Left lung (tissue), 10 donors: ENCODE results near the gene CNTNAP3. TPM values are rescaled to one million over a fixed set of nuclear protein-coding genes. Genes with fewer than 3 reads are reported as not detected.
"Not testable (repeated sequence)": the region's sequence is repeated elsewhere in the genome, so short reads cannot be mapped to it uniquely, and the experiment has no call there.

Experiments
- ATAC-seq: fragments of 200-7000 bp; cut with Tn5 transposase; one replicate; pipeline ENCODE4 v1.9.1; 2020; ENCODE audit warnings: moderate library complexity
- DNase-seq, 4 donors: peaks; one replicate each; pipeline ENCODE4 v3.0.0-alpha.2; 2013 to 2020
- H3K27ac ChIP-seq, 2 donors: fragments of 200-600 bp; sonication (generic) in 1 of 2; one replicate each; pipeline versions ENCODE4 v1.5.0 to v1.8.0; 2020 to 2021
- H3K27me3 ChIP-seq, 2 donors: fragments of 200-600 bp; sonication (generic) in 1 of 2; one replicate each; pipeline versions ENCODE4 v1.5.0 to v1.8.0; 2020 to 2021
- H3K36me3 ChIP-seq, 2 donors: fragments of 200-600 bp; sonication (generic) in 1 of 2; one replicate each; pipeline versions ENCODE4 v1.5.0 to v1.8.0; 2020 to 2021
- H3K4me1 ChIP-seq, 2 donors: fragments of 200-600 bp; one replicate each; pipeline ENCODE4 v1.8.0; 2021
- H3K4me3 ChIP-seq, 2 donors: fragments of 200-600 bp; sonication (generic) in 1 of 2; one replicate each; pipeline versions ENCODE4 v1.5.0 to v1.8.0; 2020 to 2021; ENCODE audit warnings: mild to moderate bottlenecking in 1 of 2
- H3K9me3 ChIP-seq, 2 donors: fragments of 200-600 bp; sonication (generic) in 1 of 2; one replicate each; pipeline versions ENCODE4 v1.5.0 to v1.8.0; 2020 to 2021
- CTCF ChIP-seq, 2 donors: fragments of 200-600 bp; sonication (generic) in 1 of 2; IDR thresholded peaks; one replicate each; pipeline versions ENCODE4 v1.5.0 to v1.8.0; 2021; ENCODE audit warnings: antibody characterized with exemption in 2 of 2
- intact Hi-C, 2 donors: fragments of 100-400 bp; cut with DNase I; formaldehyde crosslinking; loops; one replicate each; pipeline versions ENCODE4 v1.11.2 to v1.14.2; 2022
- polyA plus RNA-seq, 6 donors: library from polyadenylated mRNA; unstranded; fragments of 120-200 nt; gene quantifications; one replicate each; pipeline ENCODE4 v1.2.1, GENCODE V29; 2013; ENCODE audit not compliant: insufficient read length in 6 of 6
- total RNA-seq, 2 donors: library from RNA; stranded (reverse); fragmentation: NEBNext Ultra II Directional; extraction: Animal tissue kit (Norgen Biotek cat#: 25700); gene quantifications; one replicate each; pipeline ENCODE4 v1.2.1, GENCODE V29; 2021
- donor health status: DM: no; HTN: yes; CAD: no.
- donor health status: DM: no; HTN: no; CAD: no.

Gene CNTNAP3
- total and polyA plus RNA-seq, 8 donors: 1.7 to 5.3 (median 4.3) TPM

DNA sequence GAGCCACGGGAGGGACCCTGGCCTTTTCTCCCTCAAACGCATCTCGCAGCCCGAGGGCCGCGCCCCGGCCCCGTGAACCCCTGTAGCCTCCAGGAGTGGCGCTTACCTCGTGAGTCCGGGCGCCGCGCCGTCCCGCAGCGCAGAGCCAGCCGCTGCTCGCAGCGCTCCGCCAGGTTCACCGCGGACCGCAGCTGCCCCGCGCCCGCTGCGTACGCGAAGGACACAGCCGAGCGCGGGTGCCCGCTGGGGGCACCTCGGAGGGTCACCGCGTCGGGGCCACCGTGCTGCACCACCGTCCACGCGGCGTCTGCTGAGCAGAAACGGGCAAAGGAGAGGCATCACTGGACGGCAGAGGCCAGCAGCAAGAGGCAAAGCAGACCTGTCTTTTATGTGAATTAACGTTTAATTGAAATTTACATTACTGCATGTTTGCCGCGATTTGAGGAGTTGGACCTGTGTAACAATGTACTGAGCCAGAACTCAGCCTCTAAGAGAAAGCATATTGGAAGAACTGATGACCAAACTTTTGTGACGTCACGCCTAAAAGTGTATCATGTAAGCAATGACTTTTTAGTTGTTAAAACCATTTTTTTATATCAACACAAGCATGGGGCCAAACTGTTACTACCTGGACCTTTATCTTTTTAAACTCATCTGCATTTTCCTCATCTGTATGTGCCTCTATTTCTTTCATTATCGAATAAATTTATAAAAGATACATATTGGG is 155.0 kb downstream of the CNTNAP3 start:
- H3K9me3 ChIP-seq, H3K4me3 ChIP-seq, H3K4me1 ChIP-seq, H3K27ac ChIP-seq, intact Hi-C loops, H3K27me3 ChIP-seq, H3K36me3 ChIP-seq, ATAC-seq: not testable (repeated sequence)
- peak in 1 of 4 donors; percentile 62 for DNase-seq

DNA sequence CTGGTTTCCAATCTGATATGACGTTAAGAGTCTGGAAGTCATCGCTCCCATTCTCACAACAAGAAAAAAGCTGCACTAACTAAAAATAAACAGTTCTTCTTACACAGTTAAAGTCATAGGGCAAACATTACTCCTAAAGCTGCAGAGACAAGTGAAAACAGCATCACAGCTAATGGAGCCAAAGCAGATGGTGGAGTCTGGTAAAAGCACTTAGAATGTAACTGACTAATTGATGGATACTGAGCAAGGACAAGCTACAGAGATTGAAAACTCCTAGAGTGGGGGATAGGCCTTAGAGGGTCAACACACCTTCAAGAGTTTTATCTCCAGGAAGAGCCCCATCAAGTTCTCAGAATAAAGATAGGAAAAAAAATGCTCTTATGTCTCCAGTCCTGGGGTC is 166.6 kb downstream of the CNTNAP3 start:
- H3K27me3 ChIP-seq, H3K4me1 ChIP-seq, intact Hi-C loops, ATAC-seq, H3K36me3 ChIP-seq, DNase-seq, H3K9me3 ChIP-seq, H3K27ac ChIP-seq, H3K4me3 ChIP-seq: not testable (repeated sequence)

DNA sequence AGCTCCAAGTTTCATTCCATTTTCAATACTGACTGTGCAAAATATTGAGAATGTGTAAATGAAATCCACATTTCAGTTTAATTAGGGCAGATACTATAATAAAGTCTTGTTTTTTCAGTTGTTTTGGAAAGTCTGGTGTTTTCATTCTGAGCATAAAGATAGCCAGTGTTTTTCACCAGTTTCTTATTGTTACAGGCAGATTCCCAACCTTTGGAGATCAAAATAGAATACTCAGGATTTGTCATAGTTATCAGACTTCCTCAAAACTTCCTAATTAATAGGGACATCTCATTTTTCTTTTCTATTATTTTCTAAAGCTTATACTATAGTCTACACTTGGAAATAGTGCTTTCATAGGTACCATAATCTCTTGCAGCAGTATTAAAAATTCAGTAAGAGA is 176.2 kb downstream of the CNTNAP3 start:
- H3K27me3 ChIP-seq, H3K4me1 ChIP-seq, H3K27ac ChIP-seq, H3K9me3 ChIP-seq, H3K4me3 ChIP-seq, intact Hi-C loops, ATAC-seq, H3K36me3 ChIP-seq, DNase-seq: not testable (repeated sequence)

GRCh38 chr9:39108145-39108544 is 179.8 kb downstream of the CNTNAP3 start:
- ATAC-seq (no peak), DNase-seq (peak in 1 of 4 donors; percentile 18)
- H3K27ac ChIP-seq: no peak overlapping the region
- intact Hi-C loops: no loop called here
- no peak for TF ChIP-seq CTCF (IDR thresholded peaks at IDR 0.05)
- no peaks in the 10 kb centered on the region for H3K36me3 ChIP-seq
- H3K9me3 ChIP-seq: no peaks in the 10 kb centered on the region
- H3K4me1 ChIP-seq: no peaks in the 10 kb centered on the region
- H3K4me3 ChIP-seq: no peak overlapping the region
- no peaks in the 10 kb centered on the region for H3K27me3 ChIP-seq

GRCh38 chr9:39097208-39097607 is 190.8 kb downstream of the CNTNAP3 start:
- H3K27me3 ChIP-seq, DNase-seq, H3K9me3 ChIP-seq, H3K27ac ChIP-seq, H3K4me1 ChIP-seq, intact Hi-C loops, H3K36me3 ChIP-seq, ATAC-seq, H3K4me3 ChIP-seq: not testable (repeated sequence)

GRCh38 chr9:39085311-39085710 is 202.7 kb downstream of the CNTNAP3 start:
- intact Hi-C loops, H3K36me3 ChIP-seq, H3K4me3 ChIP-seq, H3K27ac ChIP-seq, H3K4me1 ChIP-seq, H3K9me3 ChIP-seq, DNase-seq, H3K27me3 ChIP-seq: not testable (repeated sequence)
- ATAC-seq: peak; percentile 37

DNA sequence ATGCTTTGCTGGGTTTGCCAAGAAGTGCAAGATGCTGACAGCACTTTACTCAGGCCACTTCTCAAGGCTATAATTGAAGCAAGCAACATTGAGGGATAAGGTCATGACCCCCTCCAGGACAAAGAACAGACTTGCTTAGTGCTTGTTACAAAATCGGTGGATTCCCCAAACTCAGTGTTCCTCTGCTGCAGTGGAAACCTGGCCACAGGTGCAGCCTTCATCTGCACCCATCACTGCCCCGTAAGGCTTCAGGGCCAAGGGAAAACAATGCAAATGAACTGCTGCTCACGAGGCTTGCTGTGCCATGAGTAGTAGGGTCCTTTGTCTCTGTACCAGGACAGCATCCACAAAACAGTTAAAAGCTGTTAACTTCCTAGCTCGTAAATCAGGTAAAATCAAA is 205.4 kb downstream of the CNTNAP3 start:
- H3K36me3 ChIP-seq, intact Hi-C loops, DNase-seq, H3K4me1 ChIP-seq, H3K9me3 ChIP-seq, H3K4me3 ChIP-seq, H3K27me3 ChIP-seq, H3K27ac ChIP-seq, ATAC-seq: not testable (repeated sequence)

- DNase-seq, H3K9me3 ChIP-seq, H3K36me3 ChIP-seq, H3K27me3 ChIP-seq, ATAC-seq, H3K4me3 ChIP-seq, H3K4me1 ChIP-seq, intact Hi-C loops, H3K27ac ChIP-seq: not testable (repeated sequence)
Measured at GRCh38 chr9:39080081-39080480, 207.9 kb downstream of the CNTNAP3 start.

DNA sequence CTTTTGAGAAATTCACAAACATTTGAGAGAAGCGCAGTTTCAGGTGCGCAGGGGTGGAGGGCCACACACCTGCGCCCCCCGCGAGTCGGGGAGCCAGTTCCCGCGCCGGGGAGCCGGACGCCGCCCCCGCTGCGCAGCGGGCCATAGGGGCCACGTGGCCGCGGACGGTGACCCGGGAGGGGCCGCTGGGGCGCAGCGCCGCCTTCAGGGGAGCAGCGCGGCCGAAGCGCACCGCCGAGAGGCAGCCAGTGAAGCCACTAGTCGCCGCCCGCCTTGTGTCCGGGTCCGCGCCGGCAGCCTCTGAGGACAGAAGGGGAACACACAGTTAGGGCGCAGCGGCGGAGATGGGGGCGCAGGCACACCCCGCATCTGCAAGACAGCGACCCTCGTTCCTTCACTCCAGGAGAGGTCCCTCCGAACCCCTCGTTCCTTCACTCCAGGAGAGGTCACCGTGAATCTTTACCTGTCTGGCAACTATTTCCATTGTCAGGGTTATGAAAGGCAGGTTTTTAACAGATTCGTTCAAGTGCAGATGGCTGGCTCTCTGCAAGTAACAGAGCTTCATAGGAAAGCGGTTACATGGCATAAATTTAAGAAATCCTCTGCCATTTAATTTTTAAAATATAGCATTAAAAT is 209.2 kb downstream of the CNTNAP3 start:
- H3K27me3 ChIP-seq, H3K4me3 ChIP-seq, intact Hi-C loops, H3K9me3 ChIP-seq, H3K4me1 ChIP-seq, H3K27ac ChIP-seq, H3K36me3 ChIP-seq: not testable (repeated sequence)
- TF ChIP-seq CTCF (IDR thresholded peaks at IDR 0.05): peak in 1 of 2 donors; percentile 13
- DNase-seq (peak in 3 of 4 donors; percentile 7 to 89 (median 40)), ATAC-seq (peak; percentile 99)

- H3K36me3 ChIP-seq, DNase-seq, H3K4me1 ChIP-seq, H3K27me3 ChIP-seq, ATAC-seq, H3K4me3 ChIP-seq, H3K27ac ChIP-seq, H3K9me3 ChIP-seq, intact Hi-C loops: not testable (repeated sequence)
Measured at GRCh38 chr9:39073537-39073936, 214.4 kb downstream of the CNTNAP3 start.

GRCh38 chr9:39067683-39068082 is 220.3 kb downstream of the CNTNAP3 start:
- H3K4me3 ChIP-seq, H3K27ac ChIP-seq, H3K9me3 ChIP-seq, DNase-seq, H3K27me3 ChIP-seq, ATAC-seq, H3K4me1 ChIP-seq, intact Hi-C loops, H3K36me3 ChIP-seq: not testable (repeated sequence)
